ENCODE results near the gene MIS12. TPM values are rescaled to one million over a fixed set of nuclear protein-coding genes. Genes with fewer than 3 reads are reported as not detected.

The MIS12 gene
- total and polyA plus RNA-seq, 2 of the 4 experiments (the other 2 are of a cell fraction): 7.5 to 11.7 TPM

DNA sequence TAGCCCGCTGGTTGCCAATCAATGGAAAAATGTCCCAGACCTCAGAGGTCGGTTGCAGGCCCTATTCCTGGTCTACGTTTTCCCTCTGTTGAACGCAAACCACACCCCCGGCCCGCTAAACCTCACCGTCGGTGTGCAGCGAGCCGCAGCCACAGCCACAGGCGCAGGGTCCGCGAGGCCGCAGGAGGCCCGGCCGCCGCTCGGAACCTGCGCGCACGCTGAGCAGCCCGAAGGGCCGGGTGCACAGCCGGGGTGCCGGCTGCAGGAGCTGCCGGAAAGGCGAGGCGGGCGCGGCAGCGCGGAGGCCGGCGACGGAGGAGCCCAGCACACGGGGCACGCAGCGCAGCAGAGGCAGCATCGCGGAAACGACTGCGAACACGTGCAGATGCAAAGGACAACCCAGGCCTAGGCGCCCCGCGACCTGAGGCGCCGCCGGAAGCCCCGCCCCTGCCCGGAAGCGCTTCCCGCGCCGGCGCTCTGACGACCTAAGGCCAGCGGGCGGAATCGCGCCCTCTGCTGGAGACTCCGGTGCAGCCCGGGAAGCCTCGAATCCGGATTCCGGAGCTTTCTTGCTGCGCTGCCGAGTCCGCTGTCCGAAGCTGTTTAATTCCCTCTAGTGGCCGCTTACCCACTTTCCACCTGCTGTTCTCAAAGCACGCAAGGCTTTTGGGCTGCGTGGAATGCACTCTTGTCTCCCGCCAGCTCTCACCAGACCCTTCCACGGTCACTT, 47.5 kb upstream of the MIS12 start, which contains the start of gene C1QBP:
Gene C1QBP, minus strand, starts transcription at position 440 of the 730 bp plus-strand sequence. Its CDS starts 82 bp downstream, at position 358.
- peak within 1 kb of the TSS; percentile 85; the same call in 1 of the 2 replicates for H3K23ac ChIP-seq (ENCODE audit: low read depth, low read length)
- H3K79me1 ChIP-seq (ENCODE audit: low read depth in 1 of 2, low read length in 2 of 2): peaks cover 28 to 56% of the 10 kb centered on the region in 2 experiments
- no peak within 1 kb of the TSS for H2BK20ac ChIP-seq (ENCODE audit: low read depth, low read length)
- peaks cover 11% of the 10 kb centered on the region for H4K20me1 ChIP-seq (ENCODE audit: insufficient read depth, low read length)
- peak within 1 kb of the TSS; percentile 46 for H4K5ac ChIP-seq (ENCODE audit: low read depth, low read length)
- in situ Hi-C loops (cut with MboI; ENCODE audit: low sequenced_read_pairs): no loop called here
- peak within 1 kb of the TSS; percentile 76 for H2AK9ac ChIP-seq (replicated peaks; ENCODE audit: low read depth, low read length, poor library complexity)
- H3K27ac ChIP-seq (ENCODE audit: insufficient read depth, low read length): peak within 1 kb of the TSS; percentile 69
- peak within 1 kb of the TSS; percentile 58 to 85 for H4K8ac ChIP-seq (ENCODE audit: low read depth in 2 of 2, low read length in 2 of 2)
- peaks cover 32% of the 10 kb centered on the region for H3K36me3 ChIP-seq (ENCODE audit: control insufficient read depth, insufficient read depth, low read length)
- peak within 1 kb of the TSS; percentile 93 for H3K4me2 ChIP-seq (ENCODE audit: low read depth, low read length)
- intact Hi-C loops (cut with micrococcal nuclease): no loop called here
- peak within 1 kb of the TSS; percentile 55 for H2BK5ac ChIP-seq (ENCODE audit: low read depth, low read length, poor library complexity, severe bottlenecking)
- no TSS peak for BruUV-seq (replicated peaks)
- H2AFZ ChIP-seq (replicated peaks; ENCODE audit: low read length, poor library complexity): peak within 1 kb of the TSS; percentile 90
- peaks cover 7% of the 10 kb centered on the region for H3K4me1 ChIP-seq (ENCODE audit: control insufficient read depth, insufficient read depth, low read length)
- no peak within 1 kb of the TSS for H3K18ac ChIP-seq (ENCODE audit: low read depth, low read length)
- DNase-seq (peak; percentile 89), ATAC-seq (ENCODE audit: low read depth) (peak; percentile 94)
- H3K14ac ChIP-seq (replicated peaks; ENCODE audit: low read depth, low read length): peak within 1 kb of the TSS; percentile 41
- TF ChIP-seq CHD1 (IDR thresholded peaks at IDR 0.05; ENCODE audit: low read depth, low read length) (no peak), RCOR1 (IDR thresholded peaks at IDR 0.05; ENCODE audit: insufficient replicate concordance, low read length) (peak; percentile 48), SMC3 (IDR thresholded peaks at IDR 0.05; ENCODE audit: low read depth, low read length) (peak; percentile 83), FOS (IDR thresholded peaks at IDR 0.05; ENCODE audit: low read depth, low read length) (no peak), MAZ (IDR thresholded peaks at IDR 0.05; ENCODE audit: borderline replicate concordance, low read depth, low read length) (peak; percentile 82; the same call in 1 of the 2 replicates), RAD21 (IDR thresholded peaks at IDR 0.05; ENCODE audit: low read length) (peak; percentile 72), RFX5 (IDR thresholded peaks at IDR 0.05; ENCODE audit: low read depth, low read length) (no peak), NFE2L2 (IDR thresholded peaks at IDR 0.05; ENCODE audit: low read depth, low read length) (no peak), BHLHE40 (IDR thresholded peaks at IDR 0.05; ENCODE audit: low read depth, low read length) (no peak), MAFK (IDR thresholded peaks at IDR 0.05; ENCODE audit: low read depth, low read length) (peak; percentile 7; the same call in 1 of the 2 replicates)
- TF ChIP-seq, protein P1, sequence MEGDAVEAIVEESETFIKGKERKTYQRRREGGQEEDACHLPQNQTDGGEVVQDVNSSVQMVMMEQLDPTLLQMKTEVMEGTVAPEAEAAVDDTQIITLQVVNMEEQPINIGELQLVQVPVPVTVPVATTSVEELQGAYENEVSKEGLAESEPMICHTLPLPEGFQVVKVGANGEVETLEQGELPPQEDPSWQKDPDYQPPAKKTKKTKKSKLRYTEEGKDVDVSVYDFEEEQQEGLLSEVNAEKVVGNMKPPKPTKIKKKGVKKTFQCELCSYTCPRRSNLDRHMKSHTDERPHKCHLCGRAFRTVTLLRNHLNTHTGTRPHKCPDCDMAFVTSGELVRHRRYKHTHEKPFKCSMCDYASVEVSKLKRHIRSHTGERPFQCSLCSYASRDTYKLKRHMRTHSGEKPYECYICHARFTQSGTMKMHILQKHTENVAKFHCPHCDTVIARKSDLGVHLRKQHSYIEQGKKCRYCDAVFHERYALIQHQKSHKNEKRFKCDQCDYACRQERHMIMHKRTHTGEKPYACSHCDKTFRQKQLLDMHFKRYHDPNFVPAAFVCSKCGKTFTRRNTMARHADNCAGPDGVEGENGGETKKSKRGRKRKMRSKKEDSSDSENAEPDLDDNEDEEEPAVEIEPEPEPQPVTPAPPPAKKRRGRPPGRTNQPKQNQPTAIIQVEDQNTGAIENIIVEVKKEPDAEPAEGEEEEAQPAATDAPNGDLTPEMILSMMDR (conservative IDR thresholded peaks at IDR 0.05; ENCODE audit: low read depth, low read length): peak; percentile 99
- TF ChIP-seq, protein P2, sequence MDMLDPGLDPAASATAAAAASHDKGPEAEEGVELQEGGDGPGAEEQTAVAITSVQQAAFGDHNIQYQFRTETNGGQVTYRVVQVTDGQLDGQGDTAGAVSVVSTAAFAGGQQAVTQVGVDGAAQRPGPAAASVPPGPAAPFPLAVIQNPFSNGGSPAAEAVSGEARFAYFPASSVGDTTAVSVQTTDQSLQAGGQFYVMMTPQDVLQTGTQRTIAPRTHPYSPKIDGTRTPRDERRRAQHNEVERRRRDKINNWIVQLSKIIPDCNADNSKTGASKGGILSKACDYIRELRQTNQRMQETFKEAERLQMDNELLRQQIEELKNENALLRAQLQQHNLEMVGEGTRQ (IDR thresholded peaks at IDR 0.05; ENCODE audit: low read depth, low read length): peak; percentile 3; the same call in 1 of the 2 replicates
- POLR2A ChIA-PET (ENCODE audit: unreplicated experiment): interaction anchor here (0.6 kb wide), 1 partner anchor 155 kb away, joined by 3 read pairs; no protein-coding TSS in a partner anchor
- no peak within 1 kb of the TSS for H2BK15ac ChIP-seq (ENCODE audit: low read depth, low read length)
- CTCF ChIA-PET: interaction anchor here (0.6 to 1.3 kb wide), 16 partner anchors 9 to 209 kb away, joined by 3 to 10 read pairs (median 3); partner anchors contain the start of gene NUP88
- peak within 1 kb of the TSS; percentile 41; the same call in 1 of the 2 replicates for H4K91ac ChIP-seq (ENCODE audit: insufficient read depth, low read depth, low read length)
- WGBS, 2 experiments (ENCODE audit: extremely low coverage in 2 of 2, insufficient read length in 1 of 2): 0% methylated on average over 39 of the region's 75 CpGs; no CpG with 5 or more reads in 1 of the 2 experiments
- no peaks in the 10 kb centered on the region for H3K9me3 ChIP-seq (ENCODE audit: control insufficient read depth, insufficient read depth, low read length)
- dilution Hi-C loops (cut with HindIII; ENCODE audit: low sequenced_read_pairs, unreplicated experiment): no loop called here
- H2AK5ac ChIP-seq (ENCODE audit: low read depth, low read length): peak within 1 kb of the TSS; percentile 49; the same call in 1 of the 2 replicates
- peak within 1 kb of the TSS; percentile 50 for H3K56ac ChIP-seq (ENCODE audit: extremely low read depth, insufficient read depth, low read length)
- peak within 1 kb of the TSS; percentile 25 for H3K4ac ChIP-seq (ENCODE audit: low read depth, low read length)
- H3K9ac ChIP-seq (ENCODE audit: low read depth, low read length): peak within 1 kb of the TSS; percentile 89
- no peaks in the 10 kb centered on the region for H3K27me3 ChIP-seq (ENCODE audit: control insufficient read depth, insufficient read depth, low read length)
- peaks cover 3% of the 10 kb centered on the region; the same call in 1 of the 2 replicates for H3K9me1 ChIP-seq (ENCODE audit: insufficient read depth, low read length)
- H3K4me3 ChIP-seq (ENCODE audit: insufficient read depth, low read depth, low read length): peak within 1 kb of the TSS; percentile 82
- no peak within 1 kb of the TSS for H2BK120ac ChIP-seq (ENCODE audit: low read depth, low read length)

Measured in IMR-90 (cell line).